Loucy (cell line): ENCODE results near the gene HOXB9.

Source experiments
- H2AFZ ChIP-seq: fragments of 200-600 bp; sonication (generic); 2 replicates; pipeline ENCODE4 v1.6.0; 2016; ENCODE audit warnings: antibody characterized with exemption, mild to moderate bottlenecking, low read length, moderate library complexity
- H3F3A ChIP-seq: fragments of 200-600 bp; 2 replicates; pipeline ENCODE4 v1.6.0; 2016; ENCODE audit warnings: antibody characterized with exemption, low read depth, mild to moderate bottlenecking
- H3K27me3 ChIP-seq: fragments of 200-600 bp; sonication (generic); 2 replicates; pipeline ENCODE4 v1.6.1; 2014; ENCODE audit warnings: low read length, mild to moderate bottlenecking; ENCODE audit not compliant: insufficient read depth, poor library complexity, severe bottlenecking
- H3K36me3 ChIP-seq: fragments of 200-600 bp; sonication (generic); 2 replicates; pipeline ENCODE4 v1.6.1; 2016; ENCODE audit warnings: low read length; ENCODE audit not compliant: insufficient read depth
- H3K4me1 ChIP-seq: fragments of 200-600 bp; sonication (generic); 2 replicates; pipeline ENCODE4 v1.5.1; 2014; ENCODE audit warnings: low read length, mild to moderate bottlenecking; ENCODE audit not compliant: insufficient read depth, poor library complexity, severe bottlenecking
- H3K4me2 ChIP-seq: fragments of 200-600 bp; sonication (generic); 2 replicates; pipeline ENCODE4 v1.6.0; 2014; ENCODE audit warnings: antibody characterized with exemption, low read length, low read depth, mild to moderate bottlenecking; ENCODE audit not compliant: poor library complexity, severe bottlenecking
- H3K4me3 ChIP-seq: fragments of 200-600 bp; sonication (generic); 2 replicates; pipeline ENCODE4 v1.5.1; 2014; ENCODE audit warnings: low read length, mild to moderate bottlenecking, mixed read lengths; ENCODE audit not compliant: poor library complexity, severe bottlenecking
- H3K79me2 ChIP-seq: fragments of 200-600 bp; sonication (generic); 2 replicates; pipeline ENCODE4 v1.6.1; 2014; ENCODE audit warnings: low read length; ENCODE audit not compliant: insufficient read depth
- H3K9ac ChIP-seq: fragments of 200-600 bp; sonication (generic); 2 replicates; pipeline ENCODE4 v1.6.0; 2014; ENCODE audit warnings: mild to moderate bottlenecking, low read depth, low read length, moderate library complexity; ENCODE audit not compliant: poor library complexity, severe bottlenecking
- H3K9me2 ChIP-seq: fragments of 200-600 bp; sonication (generic); replicated peaks from 2 replicates; pipeline ENCODE4 v1.6.1; 2016; ENCODE audit warnings: low read depth, low read length, mixed read lengths
- H3K9me3 ChIP-seq: fragments of 200-600 bp; sonication (generic); 2 replicates; pipeline ENCODE4 v1.6.1; 2014; ENCODE audit warnings: mild to moderate bottlenecking, antibody characterized with exemption, low read length, low read depth; ENCODE audit not compliant: insufficient read depth
- H4K20me1 ChIP-seq: fragments of 200-600 bp; sonication (generic); 2 replicates; pipeline ENCODE4 v1.6.0; 2014; ENCODE audit warnings: antibody characterized with exemption, low read length, mild to moderate bottlenecking; ENCODE audit not compliant: insufficient read depth, poor library complexity, severe bottlenecking
- EZH2phosphoT487 ChIP-seq: fragments of 200-600 bp; IDR thresholded peaks from 2 replicates; pipeline ENCODE4 v1.6.1; 2018; ENCODE audit warnings: antibody characterized with exemption, mild to moderate bottlenecking, moderate library complexity, borderline replicate concordance
- TF ChIP-seq, protein P1 (sequence below): fragments of 200-600 bp; sonication (generic); conservative IDR thresholded peaks from 2 replicates; pipeline ENCODE4 v1.5.1; 2014; ENCODE audit warnings: mild to moderate bottlenecking, antibody characterized with exemption, low read length

The HOXB9 gene

DNA sequence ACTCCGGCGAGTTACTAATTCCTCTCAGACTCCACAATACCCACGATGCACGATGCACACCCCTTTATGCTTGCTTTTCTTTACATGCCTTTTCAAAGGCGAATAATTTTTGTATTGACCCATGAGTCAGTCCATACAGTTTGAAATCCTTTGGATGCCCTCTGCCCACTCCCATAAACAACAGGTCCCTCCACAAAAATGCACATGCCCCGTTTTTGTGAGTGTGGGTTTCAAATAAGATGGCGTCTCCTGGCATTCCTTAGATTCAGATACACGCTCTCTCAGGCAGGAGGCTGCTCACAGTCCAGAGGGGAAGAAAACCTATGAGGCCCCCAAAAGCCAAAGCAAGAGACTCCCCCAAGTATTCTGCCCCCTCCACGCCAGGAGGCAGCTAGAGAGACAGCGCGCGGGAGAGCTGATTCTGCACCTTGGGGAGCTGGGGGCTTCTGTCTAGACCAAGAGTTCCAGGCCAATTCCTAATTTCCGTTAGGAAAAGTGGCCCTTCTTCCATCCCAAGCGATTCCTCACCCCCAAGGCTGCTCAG is 19.6 kb upstream of the HOXB9 start:
- peak overlapping the region; percentile 89 for H3K4me3 ChIP-seq

DNA sequence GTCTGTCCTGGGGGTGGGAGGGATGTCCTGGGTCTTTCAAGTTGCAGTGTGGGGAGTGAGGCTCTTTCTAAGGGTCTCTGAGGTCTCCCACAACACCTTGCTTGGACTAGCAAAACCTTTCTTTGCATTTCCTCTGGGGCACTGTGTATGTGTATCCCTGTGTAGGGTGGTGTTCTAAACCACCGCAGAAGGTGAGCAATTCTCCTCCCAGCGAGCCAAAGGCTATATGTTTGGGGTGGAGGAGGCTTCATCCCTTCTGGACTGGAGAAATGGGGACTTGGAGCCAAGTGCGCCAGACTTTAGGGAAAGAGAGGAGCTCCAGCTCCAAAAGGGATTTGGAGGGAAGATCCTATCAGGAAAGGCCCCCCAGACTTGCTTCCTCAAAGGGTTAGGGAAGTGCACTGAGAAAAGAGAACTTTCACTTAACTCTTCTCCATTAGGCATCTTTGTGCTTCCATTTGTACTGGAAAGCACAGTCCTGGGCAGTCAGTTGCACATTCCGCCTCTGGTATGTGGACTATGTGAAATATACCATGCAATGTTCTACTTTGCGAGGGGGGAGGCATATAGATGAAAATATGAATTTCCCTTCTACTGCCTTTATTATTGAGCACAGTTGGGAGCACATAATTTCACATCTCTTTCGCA is 18.9 kb upstream of the HOXB9 start:
- H3K9ac ChIP-seq, result peak overlapping the region; percentile 98
- no peaks in the 10 kb centered on the region for H3K9me2 ChIP-seq
- peaks cover 32% of the 10 kb centered on the region for H3K27me3 ChIP-seq
- TF ChIP-seq, protein P1, sequence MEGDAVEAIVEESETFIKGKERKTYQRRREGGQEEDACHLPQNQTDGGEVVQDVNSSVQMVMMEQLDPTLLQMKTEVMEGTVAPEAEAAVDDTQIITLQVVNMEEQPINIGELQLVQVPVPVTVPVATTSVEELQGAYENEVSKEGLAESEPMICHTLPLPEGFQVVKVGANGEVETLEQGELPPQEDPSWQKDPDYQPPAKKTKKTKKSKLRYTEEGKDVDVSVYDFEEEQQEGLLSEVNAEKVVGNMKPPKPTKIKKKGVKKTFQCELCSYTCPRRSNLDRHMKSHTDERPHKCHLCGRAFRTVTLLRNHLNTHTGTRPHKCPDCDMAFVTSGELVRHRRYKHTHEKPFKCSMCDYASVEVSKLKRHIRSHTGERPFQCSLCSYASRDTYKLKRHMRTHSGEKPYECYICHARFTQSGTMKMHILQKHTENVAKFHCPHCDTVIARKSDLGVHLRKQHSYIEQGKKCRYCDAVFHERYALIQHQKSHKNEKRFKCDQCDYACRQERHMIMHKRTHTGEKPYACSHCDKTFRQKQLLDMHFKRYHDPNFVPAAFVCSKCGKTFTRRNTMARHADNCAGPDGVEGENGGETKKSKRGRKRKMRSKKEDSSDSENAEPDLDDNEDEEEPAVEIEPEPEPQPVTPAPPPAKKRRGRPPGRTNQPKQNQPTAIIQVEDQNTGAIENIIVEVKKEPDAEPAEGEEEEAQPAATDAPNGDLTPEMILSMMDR, result no peak
- TF ChIP-seq EZH2phosphoT487, result no peak
- H3K9me3 ChIP-seq, result no peaks in the 10 kb centered on the region
- peak overlapping the region; percentile 89 for H3K4me3 ChIP-seq
- no peaks in the 10 kb centered on the region for H3F3A ChIP-seq
- no peaks in the 10 kb centered on the region for H3K36me3 ChIP-seq
- peaks cover 69% of the 10 kb centered on the region for H3K4me1 ChIP-seq
- peaks cover 37% of the 10 kb centered on the region for H4K20me1 ChIP-seq
- no peak overlapping the region for H2AFZ ChIP-seq
- peaks cover 100% of the 10 kb centered on the region for H3K79me2 ChIP-seq
- H3K4me2 ChIP-seq, result peak overlapping the region; percentile 95

More for the DNA sequence above, 19.6 kb upstream of the HOXB9 start:
- Histone ChIP-seq H4K20me1 (peaks cover 37% of the 10 kb centered on the region), H3K27me3 (peaks cover 32% of the 10 kb centered on the region), H3K9ac (peak overlapping the region; percentile 98), H3K9me2 (no peaks in the 10 kb centered on the region), H3K36me3 (no peaks in the 10 kb centered on the region), H3K4me2 (peak overlapping the region; percentile 95), H3F3A (no peaks in the 10 kb centered on the region), H3K4me1 (peaks cover 67% of the 10 kb centered on the region), H3K79me2 (peaks cover 99% of the 10 kb centered on the region), H2AFZ (no peak overlapping the region; the same call in 1 of the 2 replicates), H3K9me3 (no peaks in the 10 kb centered on the region)
- TF ChIP-seq EZH2phosphoT487, result no peak
- TF ChIP-seq, protein P1, result no peak

GRCh38 chr17:48644159-48644558 is 18.0 kb upstream of the HOXB9 start:
- Histone ChIP-seq H3K4me2 (peak overlapping the region; percentile 95), H3K9me2 (no peaks in the 10 kb centered on the region), H3K9ac (peak overlapping the region; percentile 98), H3K27me3 (peaks cover 32% of the 10 kb centered on the region), H2AFZ (no peak overlapping the region), H3K4me3 (peak overlapping the region; percentile 89), H3K36me3 (no peaks in the 10 kb centered on the region), H4K20me1 (peaks cover 37% of the 10 kb centered on the region), H3K4me1 (peaks cover 68% of the 10 kb centered on the region), H3F3A (no peaks in the 10 kb centered on the region), H3K79me2 (peaks cover 100% of the 10 kb centered on the region), H3K9me3 (no peaks in the 10 kb centered on the region)
- TF ChIP-seq EZH2phosphoT487, result no peak
- TF ChIP-seq, protein P1, result no peak
